SK-N-SH (cell line): ENCODE data around the gene SLC13A4.

Experiments used
- EP300 ChIP-seq, 2 experiments: IDR thresholded peaks; 2 replicates each; pipeline versions ENCODE4 v1.4.0 to v1.6.1; 2012; ENCODE audit warnings: borderline replicate concordance in 1 of 2, low read depth in 1 of 2, low read length in 1 of 2
- TF ChIP-seq, protein P1 (sequence below): fragments of 200-600 bp; sonication (generic); IDR thresholded peaks from 2 replicates; pipeline ENCODE4 v1.6.1; 2017; ENCODE audit warnings: antibody characterized with exemption, mild to moderate bottlenecking, moderate library complexity

DNA sequence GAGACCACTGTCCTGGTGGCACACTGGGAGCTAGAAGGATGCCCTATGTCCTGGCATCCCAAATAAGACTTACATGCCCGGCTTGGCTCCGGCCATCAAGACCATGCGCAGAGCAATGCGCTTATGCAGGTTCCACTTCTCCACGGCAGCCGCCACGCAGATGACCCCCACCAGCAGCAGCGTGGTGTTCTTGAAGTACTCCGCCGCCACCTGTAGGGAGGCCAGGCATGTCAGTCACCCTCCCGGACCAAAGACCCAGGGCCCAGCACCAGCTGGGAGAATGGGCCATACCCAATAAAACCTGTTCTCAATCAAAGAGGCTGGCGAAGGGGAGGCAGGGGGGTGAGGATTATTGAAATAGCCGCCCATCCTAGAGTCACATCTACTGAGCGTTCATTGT lies 19.9 kb downstream of the SLC13A4 start:
- TF ChIP-seq EP300 (IDR thresholded peaks at IDR 0.05; ENCODE audit: borderline replicate concordance in 1 of 2, low read depth in 1 of 2, low read length in 1 of 2), result no peak
- TF ChIP-seq, protein P1, sequence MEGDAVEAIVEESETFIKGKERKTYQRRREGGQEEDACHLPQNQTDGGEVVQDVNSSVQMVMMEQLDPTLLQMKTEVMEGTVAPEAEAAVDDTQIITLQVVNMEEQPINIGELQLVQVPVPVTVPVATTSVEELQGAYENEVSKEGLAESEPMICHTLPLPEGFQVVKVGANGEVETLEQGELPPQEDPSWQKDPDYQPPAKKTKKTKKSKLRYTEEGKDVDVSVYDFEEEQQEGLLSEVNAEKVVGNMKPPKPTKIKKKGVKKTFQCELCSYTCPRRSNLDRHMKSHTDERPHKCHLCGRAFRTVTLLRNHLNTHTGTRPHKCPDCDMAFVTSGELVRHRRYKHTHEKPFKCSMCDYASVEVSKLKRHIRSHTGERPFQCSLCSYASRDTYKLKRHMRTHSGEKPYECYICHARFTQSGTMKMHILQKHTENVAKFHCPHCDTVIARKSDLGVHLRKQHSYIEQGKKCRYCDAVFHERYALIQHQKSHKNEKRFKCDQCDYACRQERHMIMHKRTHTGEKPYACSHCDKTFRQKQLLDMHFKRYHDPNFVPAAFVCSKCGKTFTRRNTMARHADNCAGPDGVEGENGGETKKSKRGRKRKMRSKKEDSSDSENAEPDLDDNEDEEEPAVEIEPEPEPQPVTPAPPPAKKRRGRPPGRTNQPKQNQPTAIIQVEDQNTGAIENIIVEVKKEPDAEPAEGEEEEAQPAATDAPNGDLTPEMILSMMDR, result 0 out of 2 replicates have a peak, but pooled peaks have one; percentile 15
